MM.1S (cell line): Measurements from ENCODE around the gene EML1.

Experiments used
- EZH2 ChIP-seq: fragments of 300-600 bp; sonication (generic); optimal IDR thresholded peaks from 2 replicates; pipeline ENCODE3; 2017; ENCODE audit warnings: low read depth, mild to moderate bottlenecking, antibody characterized with exemption, low read length, mixed read lengths
- EZH2phosphoT487 ChIP-seq: fragments of 300-600 bp; sonication (generic); IDR thresholded peaks from 2 replicates; pipeline ENCODE4 v1.6.1; 2018; ENCODE audit warnings: antibody characterized with exemption, low read length
- TF ChIP-seq, protein P1 (sequence below): fragments of 300-600 bp; sonication (generic); IDR thresholded peaks from 2 replicates; pipeline ENCODE4 v1.5.1; 2016; ENCODE audit warnings: antibody characterized with exemption, low read length, mixed read lengths

DNA sequence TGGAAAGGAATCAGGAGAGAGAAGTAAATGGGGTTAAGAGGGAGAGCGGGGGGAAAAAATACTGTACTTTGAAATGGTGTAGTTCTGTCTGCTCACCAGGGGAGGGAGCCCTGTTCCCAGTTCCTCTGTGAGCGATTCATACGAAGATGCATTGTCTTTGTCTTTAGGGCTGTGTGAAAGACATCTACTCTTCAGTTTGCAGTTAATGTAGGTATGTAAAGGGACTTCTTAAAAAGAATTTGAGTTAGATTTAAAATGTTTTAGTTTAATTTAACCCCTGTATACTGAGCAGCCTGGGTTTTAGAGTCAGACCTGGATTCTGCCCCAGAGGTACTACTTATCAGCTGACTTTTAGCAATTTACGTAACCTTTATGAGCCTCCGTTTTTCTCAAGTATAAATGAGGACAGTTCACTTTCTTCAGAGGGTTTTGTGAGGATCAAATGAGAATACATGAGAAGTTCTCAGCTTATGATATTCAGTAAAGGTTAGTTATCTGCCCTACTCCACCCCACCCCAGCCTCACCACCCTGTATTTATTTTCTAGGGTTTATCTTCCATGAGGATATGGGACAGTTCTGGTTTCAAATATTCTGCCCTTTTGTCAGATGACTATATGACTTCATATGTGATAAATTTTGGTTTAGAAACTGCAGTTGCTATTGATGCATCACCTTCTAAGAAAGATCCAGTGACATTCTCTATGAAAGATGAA, 189.5 kb downstream of the EML1 start:
- TF ChIP-seq, protein P1, sequence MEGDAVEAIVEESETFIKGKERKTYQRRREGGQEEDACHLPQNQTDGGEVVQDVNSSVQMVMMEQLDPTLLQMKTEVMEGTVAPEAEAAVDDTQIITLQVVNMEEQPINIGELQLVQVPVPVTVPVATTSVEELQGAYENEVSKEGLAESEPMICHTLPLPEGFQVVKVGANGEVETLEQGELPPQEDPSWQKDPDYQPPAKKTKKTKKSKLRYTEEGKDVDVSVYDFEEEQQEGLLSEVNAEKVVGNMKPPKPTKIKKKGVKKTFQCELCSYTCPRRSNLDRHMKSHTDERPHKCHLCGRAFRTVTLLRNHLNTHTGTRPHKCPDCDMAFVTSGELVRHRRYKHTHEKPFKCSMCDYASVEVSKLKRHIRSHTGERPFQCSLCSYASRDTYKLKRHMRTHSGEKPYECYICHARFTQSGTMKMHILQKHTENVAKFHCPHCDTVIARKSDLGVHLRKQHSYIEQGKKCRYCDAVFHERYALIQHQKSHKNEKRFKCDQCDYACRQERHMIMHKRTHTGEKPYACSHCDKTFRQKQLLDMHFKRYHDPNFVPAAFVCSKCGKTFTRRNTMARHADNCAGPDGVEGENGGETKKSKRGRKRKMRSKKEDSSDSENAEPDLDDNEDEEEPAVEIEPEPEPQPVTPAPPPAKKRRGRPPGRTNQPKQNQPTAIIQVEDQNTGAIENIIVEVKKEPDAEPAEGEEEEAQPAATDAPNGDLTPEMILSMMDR = peak; percentile 59
- TF ChIP-seq EZH2 (no peak), EZH2phosphoT487 (no peak)
